GM12875 (cell line): ENCODE measurements around the gene ACKR1.

ENCODE experiments used
- H3K4me3 ChIP-seq: one replicate; pipeline ENCODE4 v1.5.1; 2011; ENCODE audit warnings: low read depth, low read length, control low read depth
- TF ChIP-seq, protein P1 (sequence below): IDR thresholded peaks from 2 replicates; pipeline ENCODE4 v1.5.1; 2011; ENCODE audit warnings: low read depth, mild to moderate bottlenecking, control low read depth, inconsistent platforms, low read length, moderate library complexity, borderline replicate concordance; ENCODE audit not compliant: insufficient read depth

Gene ACKR1

DNA sequence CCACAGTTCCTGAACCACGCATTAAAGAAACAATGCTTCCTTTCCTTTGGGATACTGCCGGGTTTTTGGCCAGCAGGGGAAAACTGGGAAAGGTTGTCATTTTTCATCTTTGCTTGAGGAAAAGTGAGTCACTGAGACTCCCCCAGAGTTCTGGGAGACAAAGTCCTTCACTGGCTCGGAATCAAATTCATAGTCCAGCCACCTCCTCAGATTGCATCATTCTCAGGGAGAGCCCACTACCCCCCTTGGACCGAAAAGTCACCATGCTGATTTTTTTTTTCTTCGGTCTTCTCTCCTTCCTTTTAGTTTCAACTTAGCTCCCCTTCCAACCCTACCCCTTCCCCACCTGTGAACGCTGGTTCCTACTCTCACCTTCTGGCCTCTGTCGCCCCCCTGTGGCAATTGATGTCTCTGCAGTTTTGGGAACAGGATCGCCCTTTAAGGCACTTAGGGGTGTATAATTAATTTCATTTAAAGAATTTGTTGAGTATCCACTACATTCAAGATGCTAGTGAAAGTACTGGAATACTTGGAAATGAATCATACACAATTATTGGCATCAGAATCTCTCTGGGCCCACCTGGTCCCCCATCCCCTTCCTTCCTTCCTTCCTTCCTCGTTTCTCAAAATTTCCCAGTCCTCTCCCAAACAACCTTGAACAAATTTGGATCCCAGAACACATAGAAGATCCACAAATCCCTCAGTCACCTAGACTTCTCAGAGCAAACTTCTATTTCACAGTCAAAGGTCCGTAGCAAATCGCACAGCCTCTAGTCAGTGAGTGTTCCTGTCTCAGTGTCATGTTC, 6.9 kb downstream of the ACKR1 start:
- TF ChIP-seq, protein P1, sequence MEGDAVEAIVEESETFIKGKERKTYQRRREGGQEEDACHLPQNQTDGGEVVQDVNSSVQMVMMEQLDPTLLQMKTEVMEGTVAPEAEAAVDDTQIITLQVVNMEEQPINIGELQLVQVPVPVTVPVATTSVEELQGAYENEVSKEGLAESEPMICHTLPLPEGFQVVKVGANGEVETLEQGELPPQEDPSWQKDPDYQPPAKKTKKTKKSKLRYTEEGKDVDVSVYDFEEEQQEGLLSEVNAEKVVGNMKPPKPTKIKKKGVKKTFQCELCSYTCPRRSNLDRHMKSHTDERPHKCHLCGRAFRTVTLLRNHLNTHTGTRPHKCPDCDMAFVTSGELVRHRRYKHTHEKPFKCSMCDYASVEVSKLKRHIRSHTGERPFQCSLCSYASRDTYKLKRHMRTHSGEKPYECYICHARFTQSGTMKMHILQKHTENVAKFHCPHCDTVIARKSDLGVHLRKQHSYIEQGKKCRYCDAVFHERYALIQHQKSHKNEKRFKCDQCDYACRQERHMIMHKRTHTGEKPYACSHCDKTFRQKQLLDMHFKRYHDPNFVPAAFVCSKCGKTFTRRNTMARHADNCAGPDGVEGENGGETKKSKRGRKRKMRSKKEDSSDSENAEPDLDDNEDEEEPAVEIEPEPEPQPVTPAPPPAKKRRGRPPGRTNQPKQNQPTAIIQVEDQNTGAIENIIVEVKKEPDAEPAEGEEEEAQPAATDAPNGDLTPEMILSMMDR, result peak; percentile 84
- H3K4me3 ChIP-seq, result no peak overlapping the region

DNA sequence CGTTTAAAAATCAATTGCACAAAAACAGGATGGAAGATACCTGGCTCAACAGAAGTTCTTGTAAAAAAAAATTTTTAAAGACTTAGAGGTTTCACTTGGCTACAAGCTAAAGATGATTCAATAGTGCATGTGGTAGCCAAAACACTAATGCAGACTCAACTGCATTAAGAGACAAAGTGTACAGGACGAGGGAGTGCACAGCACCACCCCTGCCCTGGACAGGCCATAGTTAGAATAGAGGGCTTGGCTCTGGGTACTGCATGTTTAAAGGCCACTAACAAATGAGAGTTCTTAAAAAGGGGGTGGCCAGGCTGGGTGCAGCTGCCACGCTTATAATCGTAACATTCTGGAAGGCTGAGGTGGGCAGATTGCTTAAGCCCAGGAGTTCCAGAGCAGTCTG, 7.9 kb downstream of the ACKR1 start:
- no peak overlapping the region for H3K4me3 ChIP-seq
- TF ChIP-seq, protein P1, result no peak

DNA sequence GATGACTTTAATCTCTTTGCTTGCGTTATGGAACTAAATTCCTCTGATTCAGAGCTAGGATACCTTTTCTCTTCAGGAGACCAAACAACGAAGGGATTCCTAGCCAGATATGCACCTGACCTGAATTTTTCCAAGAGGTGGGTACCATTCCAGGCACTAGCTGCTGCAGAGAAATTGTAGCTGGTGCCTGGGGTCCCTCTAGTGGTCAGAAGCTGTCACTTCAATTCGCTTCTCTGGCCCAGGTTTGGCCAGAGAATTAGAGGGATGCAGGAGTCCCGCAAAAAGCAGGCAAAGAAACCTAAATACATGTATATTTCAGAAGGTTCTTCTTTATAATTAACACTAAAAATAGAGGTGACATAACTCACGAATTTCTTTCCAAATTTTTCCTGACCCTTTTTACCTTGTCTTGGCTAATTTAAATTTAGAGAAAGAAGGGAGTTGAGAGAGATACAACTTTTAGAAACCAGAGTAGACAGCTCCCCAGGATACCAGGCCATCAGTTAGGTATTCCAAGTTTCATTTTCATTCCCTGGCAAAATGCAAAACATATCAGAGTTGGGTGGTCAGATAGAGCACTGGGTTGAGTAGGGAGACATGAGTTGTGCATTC, 9.6 kb downstream of the ACKR1 start:
- H3K4me3 ChIP-seq, result no peak overlapping the region

DNA sequence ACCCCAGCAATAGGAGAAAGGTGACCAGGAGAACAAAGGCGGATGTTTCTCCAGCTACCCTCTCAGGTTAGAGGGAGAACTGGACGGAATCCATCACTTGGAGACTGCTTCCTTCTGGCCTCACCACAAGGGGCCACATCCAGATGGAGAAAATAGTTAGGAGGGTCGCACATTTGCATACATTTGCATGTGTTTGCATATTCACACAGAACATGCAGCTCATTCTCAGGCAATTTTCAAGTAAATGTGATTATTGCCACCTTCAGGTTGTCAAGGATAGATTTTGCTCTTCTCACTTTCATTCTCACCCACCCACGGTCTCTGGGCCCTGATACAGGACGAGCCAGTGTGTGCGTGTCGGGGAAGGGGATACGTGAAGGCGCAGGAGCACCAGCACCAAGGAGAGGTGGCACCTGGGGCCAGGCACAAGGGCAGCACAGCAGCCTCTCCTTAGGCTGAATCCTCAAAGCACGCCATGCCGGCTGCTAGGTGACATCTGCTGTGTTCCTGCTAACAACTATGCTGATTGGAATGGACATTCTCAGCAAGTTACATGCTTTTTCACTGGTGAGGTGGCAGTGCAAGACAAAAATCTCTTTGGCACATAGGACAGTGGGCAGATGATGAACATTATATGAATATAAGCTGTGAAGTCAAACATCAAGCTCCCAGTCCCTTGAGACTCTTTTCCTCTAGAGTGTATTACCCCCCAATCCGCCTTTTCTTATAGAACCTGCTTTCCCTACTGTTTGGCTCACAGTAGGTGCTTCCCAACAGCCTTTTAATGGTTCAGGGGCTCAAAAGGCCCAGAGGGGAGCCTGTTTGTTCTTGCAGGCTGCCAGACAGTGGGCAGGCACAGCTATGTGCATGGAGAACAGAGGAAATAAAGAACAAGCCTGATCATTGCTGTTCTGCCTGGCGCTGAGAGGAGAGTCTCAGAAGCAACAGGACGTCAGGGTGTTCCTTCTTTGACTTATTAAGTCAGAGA, 14.3 kb downstream of the ACKR1 start:
- TF ChIP-seq, protein P1, result no peak
- no peak overlapping the region for H3K4me3 ChIP-seq

More for the DNA sequence above, 9.6 kb downstream of the ACKR1 start:
- TF ChIP-seq, protein P1, result peak; percentile 84

DNA sequence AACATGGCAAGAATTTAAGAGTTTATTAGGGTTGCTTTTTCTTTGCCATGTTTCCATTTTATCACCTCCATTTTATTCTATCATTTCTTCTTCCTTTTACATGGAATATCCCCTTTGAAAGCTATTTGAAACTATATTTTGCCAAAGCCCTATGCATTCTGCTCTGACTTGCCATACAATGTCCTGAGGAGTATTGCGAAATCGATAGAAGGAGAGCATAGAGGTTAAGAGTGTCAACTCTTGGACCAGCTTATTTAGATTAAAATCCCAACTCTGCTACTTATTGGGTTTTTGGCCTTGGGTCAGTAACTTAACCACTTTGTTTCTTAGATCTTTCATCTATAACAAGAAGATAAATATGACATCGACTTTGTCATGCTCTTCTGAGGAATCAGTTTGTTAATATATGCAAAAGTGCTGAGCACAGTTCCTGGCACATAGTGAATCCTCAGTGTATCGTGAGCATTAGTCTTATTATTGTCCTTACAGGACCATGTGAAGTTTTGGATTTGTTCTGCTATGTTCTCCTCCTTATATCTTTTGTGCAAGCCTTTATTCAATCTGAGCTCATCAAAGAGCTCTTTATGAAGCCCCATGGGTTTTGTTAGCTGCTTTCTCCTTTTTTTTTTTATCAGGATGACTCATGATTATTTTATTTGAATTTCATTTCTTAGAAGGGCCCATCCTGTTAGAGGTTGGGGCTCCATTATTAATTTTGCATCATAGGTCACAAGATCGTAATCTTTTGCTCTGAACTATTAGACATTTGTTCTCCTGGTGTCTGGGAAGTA, 17.6 kb downstream of the ACKR1 start:
- TF ChIP-seq, protein P1, result no peak
- H3K4me3 ChIP-seq, result no peak overlapping the region

DNA sequence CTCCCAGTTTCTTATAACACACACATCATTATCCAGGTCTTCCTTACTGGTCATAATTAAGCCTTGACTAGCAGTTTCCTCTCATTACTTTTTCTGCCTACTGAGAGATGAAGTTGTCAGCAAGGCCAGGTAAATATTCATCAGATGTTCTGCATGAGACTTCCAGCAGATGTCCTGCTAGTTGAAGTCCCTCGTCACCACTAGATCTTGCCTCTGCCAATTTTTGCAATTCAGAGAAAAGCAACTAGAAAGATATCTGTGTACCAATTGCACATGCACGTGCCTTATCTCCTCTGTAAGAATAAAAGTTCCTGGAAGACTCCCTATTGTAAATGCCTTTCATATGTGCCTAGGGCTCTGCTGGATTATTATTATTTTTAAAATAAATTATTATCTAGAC, 18.3 kb downstream of the ACKR1 start:
- TF ChIP-seq, protein P1, result no peak
- no peak overlapping the region for H3K4me3 ChIP-seq
